GM12891 (cell line): ENCODE measurements around the gene ACOT8.

Source experiments
- DNase-seq: peaks from one replicate; pipeline ENCODE4 v3.0.0; 2011; ENCODE audit warnings: low spot score; ENCODE audit not compliant: insufficient read length
- FAIRE-seq: peaks from 2 replicates; lab custom pipeline; 2011; peaks lifted over from hg19 to GRCh38; lab: Jason Lieb, UNC
- PAX5 ChIP-seq: IDR thresholded peaks from 2 replicates; pipeline ENCODE4 v1.6.1; 2011; ENCODE audit warnings: low read length, moderate library complexity, mild to moderate bottlenecking; ENCODE audit not compliant: insufficient read depth, severe bottlenecking
- POLR2A ChIP-seq: IDR thresholded peaks from 2 replicates; pipeline ENCODE4 v1.6.1; 2011; ENCODE audit warnings: low read depth, low read length, control low read depth
- POLR2AphosphoS5 ChIP-seq: IDR thresholded peaks from 2 replicates; pipeline ENCODE4 v1.6.1; 2011; ENCODE audit warnings: low read depth, low read length, control low read depth
- POU2F2 ChIP-seq: IDR thresholded peaks from 2 replicates; pipeline ENCODE4 v1.6.1; 2011; ENCODE audit warnings: low read depth, mild to moderate bottlenecking, control low read depth, low read length, moderate library complexity
- SPI1 ChIP-seq: IDR thresholded peaks from 2 replicates; pipeline ENCODE4 v1.6.1; 2011; ENCODE audit warnings: low read depth, low read length, control low read depth
- TAF1 ChIP-seq: IDR thresholded peaks from 2 replicates; pipeline ENCODE4 v1.6.1; 2011; ENCODE audit warnings: low read depth, low read length, control low read depth

The ACOT8 gene

GRCh38 chr20:45828589-45828988 is 28.6 kb downstream of the ACOT8 start:
- DNase-seq: no peak
- TF ChIP-seq TAF1 (no peak), POLR2AphosphoS5 (no peak), POLR2A (no peak)
- FAIRE-seq: no peak

- FAIRE-seq: no peak
- DNase-seq: no peak
- TF ChIP-seq PAX5: no peak
- no peak for TF ChIP-seq SPI1
- no peak for TF ChIP-seq POU2F2
- TF ChIP-seq TAF1: no peak
- no peak for TF ChIP-seq POLR2AphosphoS5
- TF ChIP-seq POLR2A: no peak
Measured at GRCh38 chr20:45827712-45828111, 29.5 kb downstream of the ACOT8 start.

DNA sequence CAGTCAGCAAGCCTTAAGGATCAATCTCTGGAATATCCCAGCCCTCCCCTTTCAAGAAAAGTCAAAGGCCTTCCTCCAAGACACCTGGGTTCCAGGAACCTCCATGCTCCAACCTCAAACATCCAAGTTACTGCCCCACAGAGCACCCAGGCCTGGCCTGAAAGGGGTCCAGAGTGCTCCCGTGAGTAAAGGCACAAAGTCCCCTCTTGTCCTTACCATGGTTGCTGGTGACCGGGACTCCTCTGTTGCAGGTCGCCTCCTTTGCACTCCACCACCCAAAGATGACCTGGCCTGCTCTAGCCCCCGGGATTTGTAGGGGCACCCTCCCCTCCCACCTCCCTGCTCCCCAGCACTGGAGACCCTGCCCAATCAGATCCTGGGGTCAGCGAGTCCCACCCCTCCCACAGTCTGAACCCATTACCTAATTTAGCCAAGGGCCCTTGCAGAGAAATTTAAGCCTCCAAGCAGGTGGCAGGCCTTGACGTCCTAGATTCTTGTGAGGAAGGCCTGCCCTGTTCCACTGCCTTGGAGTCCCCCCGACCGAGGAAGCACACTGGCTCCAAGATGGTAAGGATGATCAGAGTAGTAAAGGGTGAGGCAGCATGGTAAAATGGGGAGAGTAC is 30.1 kb downstream of the ACOT8 start, which contains the start of gene TNNC2:
Gene TNNC2 (minus strand): TSS at position 283 of the 623 bp plus-strand sequence. CDS start 64 bp downstream, at position 219.
- DNase-seq (no peak), FAIRE-seq (no peak)
- TF ChIP-seq POU2F2: no peak
- no peak for TF ChIP-seq TAF1
- TF ChIP-seq POLR2A: no peak
- TF ChIP-seq PAX5: no peak
- no peak for TF ChIP-seq SPI1
- no peak for TF ChIP-seq POLR2AphosphoS5

GRCh38 chr20:45826381-45827019 is 30.7 kb downstream of the ACOT8 start:
- no peak for FAIRE-seq
- no peak for TF ChIP-seq POU2F2
- no peak for TF ChIP-seq PAX5
- TF ChIP-seq SPI1: no peak
- no peak for TF ChIP-seq POLR2AphosphoS5
- no peak for TF ChIP-seq TAF1
- no peak for TF ChIP-seq POLR2A
- DNase-seq: no peak

DNA sequence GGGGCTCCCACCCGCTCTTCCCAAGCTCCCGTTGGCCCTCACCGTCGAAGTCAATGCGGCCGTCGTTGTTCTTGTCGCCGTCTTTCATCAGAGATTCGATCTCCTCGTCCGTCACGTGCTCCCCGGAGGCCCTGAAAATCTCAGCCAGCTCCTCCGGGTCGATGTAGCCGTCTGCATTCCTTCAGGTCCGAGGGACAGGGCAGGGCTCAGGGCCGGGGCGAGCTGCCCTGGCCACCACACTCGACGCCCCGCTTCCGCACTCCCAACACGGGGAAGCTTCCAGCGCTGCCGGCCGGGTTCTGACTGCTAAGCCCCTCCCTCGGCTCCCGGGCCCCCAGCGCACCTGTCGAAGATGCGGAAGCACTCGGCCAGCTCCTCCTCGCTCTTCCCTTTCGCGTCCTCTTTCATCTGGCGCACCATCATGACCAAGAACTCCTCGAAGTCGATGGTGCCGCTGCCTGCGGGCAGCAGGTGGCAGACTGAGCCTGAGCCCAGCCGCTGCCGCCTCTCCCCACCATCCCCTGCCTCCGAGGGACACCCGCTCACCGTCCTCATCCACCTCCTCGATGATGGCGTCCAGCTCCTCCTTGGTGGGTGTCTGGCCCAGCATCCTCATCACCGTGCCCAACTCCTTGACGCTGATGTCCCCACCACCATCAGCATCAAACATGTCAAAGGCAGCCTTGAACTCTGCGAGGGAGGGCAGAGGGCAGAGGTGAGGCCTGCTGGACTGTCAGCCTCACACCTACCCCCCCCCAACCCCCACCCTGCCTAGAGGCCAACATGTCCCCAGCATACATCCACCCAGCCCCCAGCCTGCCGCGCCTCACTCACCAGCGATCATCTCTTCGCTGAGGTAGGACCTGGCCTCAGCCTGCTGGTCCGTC is 33.0 kb downstream of the ACOT8 start:
- FAIRE-seq (peak; percentile 82), DNase-seq (peak; percentile 56)
- TF ChIP-seq PAX5 (no peak), POU2F2 (no peak), POLR2AphosphoS5 (no peak), POLR2A (no peak), SPI1 (no peak), TAF1 (no peak)

GRCh38 chr20:45822857-45823256 is 34.3 kb downstream of the ACOT8 start:
- DNase-seq: no peak
- no peak for TF ChIP-seq TAF1
- no peak for TF ChIP-seq SPI1
- TF ChIP-seq PAX5: no peak
- TF ChIP-seq POLR2AphosphoS5: no peak
- no peak for TF ChIP-seq POU2F2
- TF ChIP-seq POLR2A: no peak
- FAIRE-seq: no peak

GRCh38 chr20:45821947-45822346 is 35.2 kb downstream of the ACOT8 start:
- FAIRE-seq: no peak
- DNase-seq: no peak
- TF ChIP-seq POLR2A: no peak
- TF ChIP-seq PAX5: no peak
- TF ChIP-seq POU2F2: no peak
- TF ChIP-seq POLR2AphosphoS5: no peak
- no peak for TF ChIP-seq TAF1
- TF ChIP-seq SPI1: no peak

GRCh38 chr20:45819466-45819865 is 37.7 kb downstream of the ACOT8 start:
- DNase-seq: no peak
- no peak for TF ChIP-seq PAX5
- TF ChIP-seq POU2F2: no peak
- no peak for TF ChIP-seq POLR2AphosphoS5
- TF ChIP-seq POLR2A: no peak
- no peak for TF ChIP-seq SPI1
- no peak for TF ChIP-seq TAF1
- FAIRE-seq: no peak

DNA sequence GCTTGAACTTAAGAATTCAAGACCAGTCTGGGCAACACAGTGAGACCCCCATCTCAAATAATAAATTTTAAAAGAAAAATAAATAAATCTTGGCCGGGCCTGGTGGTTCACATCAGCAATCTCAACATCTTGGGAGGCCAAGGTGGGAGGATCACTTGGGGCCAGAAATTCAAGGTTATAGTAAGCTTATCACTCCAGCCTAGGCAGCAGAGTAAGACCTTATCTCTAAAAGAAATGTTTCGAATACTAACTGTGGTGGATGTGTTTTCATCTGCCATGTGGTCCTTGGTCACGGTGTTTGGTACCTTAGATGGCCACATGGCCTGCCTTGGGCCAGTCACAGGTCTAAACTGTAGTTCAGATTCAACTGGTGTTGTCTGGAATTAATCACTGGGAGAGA is 39.0 kb downstream of the ACOT8 start:
- DNase-seq (no peak), FAIRE-seq (no peak)
- no peak for TF ChIP-seq POLR2AphosphoS5
- no peak for TF ChIP-seq POU2F2
- TF ChIP-seq PAX5: no peak
- no peak for TF ChIP-seq POLR2A
- no peak for TF ChIP-seq TAF1
- TF ChIP-seq SPI1: no peak
